GM12878 (cell line): ENCODE data around the gene LDLRAP1. TPM values are rescaled to one million over a fixed set of nuclear protein-coding genes. Genes with fewer than 3 reads are reported as not detected.

ENCODE experiments used
- ATAC-seq: fragments of 200-7000 bp; cut with Tn5 transposase; 3 replicates; pipeline ENCODE4 v1.9.1; 2020; ENCODE audit warnings: mild to moderate bottlenecking, moderate library complexity
- BruUV-seq: library from RNA; stranded (reverse); fragments of 400-500 nt; replicated peaks from 2 replicates; lab custom pipeline; 2021; lab: Mats Ljungman, UMichigan
- CTCF ChIA-PET: fragments of 300-600 bp; sonication (Branson Sonifier 250); formaldehyde crosslinking; extraction: SDS; loops from one replicate; lab custom pipeline; 2021; ENCODE audit warnings: inconsistent platforms; lab: Yijun Ruan, JAX
- POLR2A ChIA-PET: fragments of 350-600 bp; formaldehyde crosslinking; extraction: SDS; loops from one replicate; lab custom pipeline; 2021; ENCODE audit warnings: inconsistent platforms; lab: Charles Lee
- RAD21 ChIA-PET: fragments of 300-600 bp; sonication (Branson Sonifier 250); formaldehyde crosslinking; loops from one replicate; lab custom pipeline; 2023; ENCODE audit warnings: antibody characterized with exemption; ENCODE audit not compliant: unreplicated experiment; lab: Charles Lee
- SMC1A ChIA-PET: fragments of 300-600 bp; sonication (Branson Sonifier 250); formaldehyde crosslinking; loops from one replicate; lab custom pipeline; 2023; ENCODE audit not compliant: unreplicated experiment, uncharacterized antibody; lab: Charles Lee
- DNase-seq: peaks from one replicate; pipeline ENCODE4 v3.0.0-alpha.2; 2011; ENCODE audit warnings: low read depth, low spot score
- FAIRE-seq: peaks from 3 replicates; lab custom pipeline; 2011; peaks lifted over from hg19 to GRCh38; lab: Jason Lieb, UNC
- H2AFZ ChIP-seq: 2 replicates; pipeline ENCODE4 v1.6.0; 2011; ENCODE audit warnings: low read depth, low read length, control low read depth; ENCODE audit not compliant: control insufficient read depth
- H3K27ac ChIP-seq: 2 replicates; pipeline ENCODE4 v1.5.1; 2011; ENCODE audit warnings: control low read depth; ENCODE audit not compliant: control insufficient read depth, insufficient read depth
- H3K27me3 ChIP-seq, 2 experiments: replicated peaks in 1 of 2; 2 replicates each; pipeline versions ENCODE4 v1.6.0 to v1.6.1; 2011; ENCODE audit warnings: low read length in 1 of 2; ENCODE audit not compliant: control insufficient read depth in 2 of 2, insufficient read depth in 2 of 2
- H3K36me3 ChIP-seq, 2 experiments: 2 replicates each; pipeline ENCODE4 v1.5.1; 2011; ENCODE audit warnings: low read length in 1 of 2; ENCODE audit not compliant: control insufficient read depth in 2 of 2, insufficient read depth in 2 of 2
- H3K4me1 ChIP-seq: 2 replicates; pipeline ENCODE4 v1.6.1; 2011; ENCODE audit warnings: mild to moderate bottlenecking, low read length, moderate library complexity, mixed read lengths; ENCODE audit not compliant: control insufficient read depth, insufficient read depth
- H3K4me2 ChIP-seq: 2 replicates; pipeline ENCODE4 v1.6.0; 2011; ENCODE audit warnings: control low read depth; ENCODE audit not compliant: control insufficient read depth, insufficient read depth
- H3K4me3 ChIP-seq: fragments of 200-600 bp; sonication (generic); 2 replicates; pipeline ENCODE4 v1.5.1; 2016
- H3K79me2 ChIP-seq: 2 replicates; pipeline ENCODE4 v1.6.0; 2011; ENCODE audit warnings: low read length; ENCODE audit not compliant: control insufficient read depth, insufficient read depth
- H3K9ac ChIP-seq: 2 replicates; pipeline ENCODE4 v1.8.0; 2011; ENCODE audit warnings: low read length, control low read depth, mixed read lengths; ENCODE audit not compliant: control insufficient read depth, insufficient read depth
- H3K9me3 ChIP-seq: replicated peaks from 3 replicates; pipeline ENCODE4 v1.5.1; 2011; ENCODE audit warnings: mild to moderate bottlenecking, low read length; ENCODE audit not compliant: control insufficient read depth, insufficient read depth
- H4K20me1 ChIP-seq: 2 replicates; pipeline ENCODE4 v1.6.0; 2011; ENCODE audit not compliant: control insufficient read depth, insufficient read depth
- CEBPB ChIP-seq, 2 experiments: fragments of 150-350 bp in 1 of 2; IDR thresholded peaks; 2 replicates each; pipeline ENCODE4 v1.6.1; 2012 to 2014; ENCODE audit warnings: low read depth in 2 of 2, low read length in 2 of 2, borderline replicate concordance in 1 of 2, inconsistent platforms in 1 of 2
- EGR1 ChIP-seq, 2 experiments: IDR thresholded peaks; 1 replicate in 1 of 2; 2 replicates in 1 of 2; pipeline ENCODE4 v1.6.1; 2011 to 2012; ENCODE audit warnings: low read depth in 2 of 2, low read length in 2 of 2, borderline replicate concordance in 1 of 2, mild to moderate bottlenecking in 1 of 2, moderate library complexity in 1 of 2
- ELK1 ChIP-seq: IDR thresholded peaks from 2 replicates; pipeline ENCODE4 v1.6.1; 2012; ENCODE audit warnings: low read depth, low read length, improper control_type of control experiment
- FOXM1 ChIP-seq: IDR thresholded peaks from 2 replicates; pipeline ENCODE4 v1.6.1; 2012; ENCODE audit warnings: low read depth, mild to moderate bottlenecking, inconsistent platforms, low read length, moderate library complexity
- NFYB ChIP-seq: IDR thresholded peaks from 2 replicates; pipeline ENCODE4 v1.6.1; 2011; ENCODE audit warnings: low read depth, mild to moderate bottlenecking, low read length, improper control_type of control experiment, moderate library complexity; ENCODE audit not compliant: insufficient read depth
- NRF1 ChIP-seq: conservative IDR thresholded peaks from 2 replicates; pipeline ENCODE4 v1.6.1; 2011; ENCODE audit warnings: mild to moderate bottlenecking, low read depth, low read length, improper control_type of control experiment
- RAD21 ChIP-seq: IDR thresholded peaks from 2 replicates; pipeline ENCODE4 v1.6.1; 2011; ENCODE audit warnings: mild to moderate bottlenecking, low read depth, low read length, moderate library complexity; ENCODE audit not compliant: insufficient read depth
- RCOR1 ChIP-seq: conservative IDR thresholded peaks from 2 replicates; pipeline ENCODE4 v1.6.1; 2012; ENCODE audit warnings: low read depth, low read length, improper control_type of control experiment
- TCF12 ChIP-seq: IDR thresholded peaks from 2 replicates; pipeline ENCODE4 v1.6.1; 2011; ENCODE audit warnings: low read depth, mild to moderate bottlenecking, low read length
- ZNF622 ChIP-seq: fragments of 450-650 bp; IDR thresholded peaks from 2 replicates; pipeline ENCODE4 v1.6.1; 2017; ENCODE audit warnings: mild to moderate bottlenecking, inconsistent platforms
- ZNF687 ChIP-seq: fragments of 450-650 bp; IDR thresholded peaks from 2 replicates; pipeline ENCODE4 v1.6.1; 2017; ENCODE audit warnings: mild to moderate bottlenecking, moderate library complexity
- WGBS: methylation state at CpG from one replicate; pipeline ENCODE4 v1.1.6; 2016; ENCODE audit warnings: low lambda C conversion rate; ENCODE audit not compliant: insufficient replicate concordance, insufficient coverage; ENCODE audit errors: missing lambda C conversion rate; 5-methylcytosine and 5-hydroxymethylcytosine counted together
- in situ Hi-C: fragments of 300-500 bp; cut with MboI; formaldehyde crosslinking; loops from 9 replicates; pipeline ENCODE4 v1.14.3; 2018; ENCODE audit warnings: mixed read lengths
- intact Hi-C: fragments of 100-400 bp; cut with micrococcal nuclease; formaldehyde crosslinking; loops from one replicate; pipeline ENCODE4 v1.14.2; 2022; ENCODE audit not compliant: unreplicated experiment
- polyA plus RNA-seq, 11 experiments: library from polyadenylated mRNA; depleted of rRNA in 4 of 11; unstranded in 6 of 11; stranded (reverse) in 5 of 11; fragments of >200 nt; fragmentation: Nextera tagmentation in 4 of 11; fragmentation: Illumina TruSeq in 1 of 11; extraction: Ambion mirVana in 4 of 11; extraction: Trizol in 1 of 11; gene quantifications; 1 replicate in 1 of 11; 2 replicates in 10 of 11; pipeline versions ENCODE4 v1.2.1 to v1.2.3, GENCODE V29; 2011 to 2016; ENCODE audit warnings: inconsistent platforms in 2 of 11, missing spikeins in 2 of 11, low read depth in 1 of 11
- total RNA-seq, 4 experiments: library from RNA; depleted of rRNA in 3 of 4; stranded (reverse); fragments of >200 nt in 3 of 4; fragmentation: Illumina TruSeq in 1 of 4; extraction: Trizol in 1 of 4; gene quantifications; 2 replicates each; pipeline versions ENCODE4 v1.2.1 to v1.2.3, GENCODE V29; 2013 to 2021
- TF ChIP-seq, protein P1 (sequence below): fragments of 450-650 bp; IDR thresholded peaks from 2 replicates; pipeline ENCODE4 v1.6.1; 2018; ENCODE audit warnings: mild to moderate bottlenecking, low read depth, moderate library complexity; ENCODE audit not compliant: partially characterized antibody
- TF ChIP-seq, protein P2 (sequence below): IDR thresholded peaks from 2 replicates; pipeline ENCODE4 v1.6.1; 2011; ENCODE audit warnings: low read depth, mild to moderate bottlenecking, low read length, moderate library complexity, borderline replicate concordance; ENCODE audit errors: extremely low read depth

Gene LDLRAP1
- total and polyA plus RNA-seq, 10 of the 15 experiments (the other 5 are each of a cell fraction or from before 2014, with no cell fraction given) = 0.43 to 37.6 (median 22.0) TPM

- no peak overlapping the region for H3K4me3 ChIP-seq
- in situ Hi-C loops (no loop called here), intact Hi-C loops (no loop called here)
- RAD21 ChIA-PET = no interaction called here
- no peaks in the 10 kb centered on the region for H3K36me3 ChIP-seq
- no TSS peak for BruUV-seq
- SMC1A ChIA-PET = interaction anchor here (0.7 kb wide), 1 partner anchor 78 kb away, joined by 5 read pairs; no protein-coding TSS in a partner anchor
- POLR2A ChIA-PET = no interaction called here
- H2AFZ ChIP-seq = no peak overlapping the region
- ATAC-seq (no peak), FAIRE-seq (no peak), DNase-seq (no peak)
- H3K9me3 ChIP-seq = no peaks in the 10 kb centered on the region
- CTCF ChIA-PET = no interaction called here
- no peaks in the 10 kb centered on the region for H3K79me2 ChIP-seq
- no peak overlapping the region for H3K9ac ChIP-seq
- WGBS = 73% methylated on average over 18 of the region's 18 CpGs
- H3K4me1 ChIP-seq = no peaks in the 10 kb centered on the region
- H3K27ac ChIP-seq = no peak overlapping the region
- H3K4me2 ChIP-seq = no peak overlapping the region
- H4K20me1 ChIP-seq = no peaks in the 10 kb centered on the region; the same call in 1 of the 2 replicates
- H3K27me3 ChIP-seq = no peaks in the 10 kb centered on the region; a peak in 1 of 4 replicates
- TF ChIP-seq NFYB (no peak), CEBPB (IDR thresholded peaks at IDR 0.05; ENCODE audit: borderline replicate concordance in 1 of 2, low read depth in 2 of 2, low read length in 2 of 2) (no peak), RAD21 (no peak), RCOR1 (no peak), NRF1 (no peak), FOXM1 (no peak), ZNF622 (no peak), ELK1 (no peak), TCF12 (no peak), ZNF687 (no peak), EGR1 (IDR thresholded peaks at IDR 0.05; ENCODE audit: borderline replicate concordance in 1 of 2, low read depth in 2 of 2, low read length in 2 of 2) (no peak)
- TF ChIP-seq, protein P1, sequence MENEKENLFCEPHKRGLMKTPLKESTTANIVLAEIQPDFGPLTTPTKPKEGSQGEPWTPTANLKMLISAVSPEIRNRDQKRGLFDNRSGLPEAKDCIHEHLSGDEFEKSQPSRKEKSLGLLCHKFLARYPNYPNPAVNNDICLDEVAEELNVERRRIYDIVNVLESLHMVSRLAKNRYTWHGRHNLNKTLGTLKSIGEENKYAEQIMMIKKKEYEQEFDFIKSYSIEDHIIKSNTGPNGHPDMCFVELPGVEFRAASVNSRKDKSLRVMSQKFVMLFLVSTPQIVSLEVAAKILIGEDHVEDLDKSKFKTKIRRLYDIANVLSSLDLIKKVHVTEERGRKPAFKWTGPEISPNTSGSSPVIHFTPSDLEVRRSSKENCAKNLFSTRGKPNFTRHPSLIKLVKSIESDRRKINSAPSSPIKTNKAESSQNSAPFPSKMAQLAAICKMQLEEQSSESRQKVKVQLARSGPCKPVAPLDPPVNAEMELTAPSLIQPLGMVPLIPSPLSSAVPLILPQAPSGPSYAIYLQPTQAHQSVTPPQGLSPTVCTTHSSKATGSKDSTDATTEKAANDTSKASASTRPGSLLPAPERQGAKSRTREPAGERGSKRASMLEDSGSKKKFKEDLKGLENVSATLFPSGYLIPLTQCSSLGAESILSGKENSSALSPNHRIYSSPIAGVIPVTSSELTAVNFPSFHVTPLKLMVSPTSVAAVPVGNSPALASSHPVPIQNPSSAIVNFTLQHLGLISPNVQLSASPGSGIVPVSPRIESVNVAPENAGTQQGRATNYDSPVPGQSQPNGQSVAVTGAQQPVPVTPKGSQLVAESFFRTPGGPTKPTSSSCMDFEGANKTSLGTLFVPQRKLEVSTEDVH = no peak
- TF ChIP-seq, protein P2, sequence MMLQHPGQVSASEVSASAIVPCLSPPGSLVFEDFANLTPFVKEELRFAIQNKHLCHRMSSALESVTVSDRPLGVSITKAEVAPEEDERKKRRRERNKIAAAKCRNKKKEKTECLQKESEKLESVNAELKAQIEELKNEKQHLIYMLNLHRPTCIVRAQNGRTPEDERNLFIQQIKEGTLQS = no peak
These were observed 33.2 kb downstream of the LDLRAP1 start for GRCh38 chr1:25576459-25577133.
